ENCODE measurements around the gene C1orf167. TPM values are rescaled to one million over a fixed set of nuclear protein-coding genes. Genes with fewer than 3 reads are reported as not detected.
A peak's percentile ranks its signal among the peaks of the same experiment; 100 is the strongest.

Gene C1orf167
- total and polyA plus RNA-seq, 8 donors, result 0.24 to 14.4 (median 0.64) TPM; not detected in 3

DNA sequence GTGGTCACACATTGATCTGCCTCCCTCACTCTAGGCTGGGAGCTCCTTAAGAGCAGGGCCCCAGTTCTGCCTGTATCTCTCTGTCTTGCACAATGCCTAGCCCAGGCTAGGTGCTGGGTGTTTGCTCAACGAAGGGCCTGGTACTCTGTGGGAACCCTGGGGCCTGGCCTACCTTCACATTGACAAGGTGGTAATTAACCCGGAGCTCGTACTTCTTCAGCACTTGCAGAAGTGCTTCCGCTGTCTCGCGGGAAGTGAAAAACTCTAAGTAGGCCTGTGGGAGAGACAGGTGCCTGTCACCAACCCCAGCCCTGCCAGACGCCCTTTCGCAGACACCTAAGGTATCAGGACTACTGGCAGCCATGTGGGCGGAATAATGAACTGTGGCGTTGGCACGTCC, 30.1 kb downstream of the C1orf167 start:
- peaks cover 47 to 70% of the 10 kb centered on the region in 2 donors for H3K4me1 ChIP-seq
- peak in 2 of 4 donors; percentile 36 to 64 for DNase-seq
- intact Hi-C loops (cut with DNase I), result no loop called here
- TF ChIP-seq, protein P1, sequence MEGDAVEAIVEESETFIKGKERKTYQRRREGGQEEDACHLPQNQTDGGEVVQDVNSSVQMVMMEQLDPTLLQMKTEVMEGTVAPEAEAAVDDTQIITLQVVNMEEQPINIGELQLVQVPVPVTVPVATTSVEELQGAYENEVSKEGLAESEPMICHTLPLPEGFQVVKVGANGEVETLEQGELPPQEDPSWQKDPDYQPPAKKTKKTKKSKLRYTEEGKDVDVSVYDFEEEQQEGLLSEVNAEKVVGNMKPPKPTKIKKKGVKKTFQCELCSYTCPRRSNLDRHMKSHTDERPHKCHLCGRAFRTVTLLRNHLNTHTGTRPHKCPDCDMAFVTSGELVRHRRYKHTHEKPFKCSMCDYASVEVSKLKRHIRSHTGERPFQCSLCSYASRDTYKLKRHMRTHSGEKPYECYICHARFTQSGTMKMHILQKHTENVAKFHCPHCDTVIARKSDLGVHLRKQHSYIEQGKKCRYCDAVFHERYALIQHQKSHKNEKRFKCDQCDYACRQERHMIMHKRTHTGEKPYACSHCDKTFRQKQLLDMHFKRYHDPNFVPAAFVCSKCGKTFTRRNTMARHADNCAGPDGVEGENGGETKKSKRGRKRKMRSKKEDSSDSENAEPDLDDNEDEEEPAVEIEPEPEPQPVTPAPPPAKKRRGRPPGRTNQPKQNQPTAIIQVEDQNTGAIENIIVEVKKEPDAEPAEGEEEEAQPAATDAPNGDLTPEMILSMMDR (IDR thresholded peaks at IDR 0.05), result no peak
- no peak overlapping the region for H3K4me3 ChIP-seq
- H3K27me3 ChIP-seq, result no peaks in the 10 kb centered on the region
- no peaks in the 10 kb centered on the region for H3K9me3 ChIP-seq
- peaks cover 0 to 81% of the 10 kb centered on the region in 2 donors for H3K36me3 ChIP-seq
- peak; percentile 15 for ATAC-seq
- H3K27ac ChIP-seq, result peak overlapping the region; percentile 89 to 94

DNA sequence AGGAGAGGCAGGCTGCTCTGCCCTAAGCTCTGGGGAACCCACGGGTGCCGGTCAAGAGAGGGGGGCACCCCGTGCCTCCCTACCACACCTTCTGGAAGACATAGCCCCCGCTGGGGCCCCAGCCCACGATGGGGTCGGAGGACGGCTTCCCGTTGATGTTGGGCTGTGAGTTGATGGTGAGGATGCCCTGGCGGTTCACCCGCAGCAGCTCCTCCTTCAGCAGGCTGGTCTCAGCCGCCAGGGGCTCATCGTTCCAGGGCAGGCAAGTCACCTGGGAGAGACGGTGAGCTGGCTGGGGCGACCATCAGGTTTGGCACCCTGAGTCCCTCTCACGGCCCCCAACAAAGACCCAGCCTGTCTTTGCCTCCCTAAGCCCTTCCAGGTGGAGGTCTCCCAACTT, 31.8 kb downstream of the C1orf167 start:
- peak in 1 of 4 donors; percentile 60 for DNase-seq
- Histone ChIP-seq H3K9me3 (no peaks in the 10 kb centered on the region), H3K4me1 (peaks cover 30 to 62% of the 10 kb centered on the region in 2 donors), H3K27ac (no peak overlapping the region), H3K27me3 (no peaks in the 10 kb centered on the region), H3K4me3 (no peak overlapping the region), H3K36me3 (peaks cover 0 to 92% of the 10 kb centered on the region in 2 donors)
- intact Hi-C loops (cut with DNase I), result no loop called here
- TF ChIP-seq, protein P1 (IDR thresholded peaks at IDR 0.05), result no peak
- ATAC-seq, result no peak

DNA sequence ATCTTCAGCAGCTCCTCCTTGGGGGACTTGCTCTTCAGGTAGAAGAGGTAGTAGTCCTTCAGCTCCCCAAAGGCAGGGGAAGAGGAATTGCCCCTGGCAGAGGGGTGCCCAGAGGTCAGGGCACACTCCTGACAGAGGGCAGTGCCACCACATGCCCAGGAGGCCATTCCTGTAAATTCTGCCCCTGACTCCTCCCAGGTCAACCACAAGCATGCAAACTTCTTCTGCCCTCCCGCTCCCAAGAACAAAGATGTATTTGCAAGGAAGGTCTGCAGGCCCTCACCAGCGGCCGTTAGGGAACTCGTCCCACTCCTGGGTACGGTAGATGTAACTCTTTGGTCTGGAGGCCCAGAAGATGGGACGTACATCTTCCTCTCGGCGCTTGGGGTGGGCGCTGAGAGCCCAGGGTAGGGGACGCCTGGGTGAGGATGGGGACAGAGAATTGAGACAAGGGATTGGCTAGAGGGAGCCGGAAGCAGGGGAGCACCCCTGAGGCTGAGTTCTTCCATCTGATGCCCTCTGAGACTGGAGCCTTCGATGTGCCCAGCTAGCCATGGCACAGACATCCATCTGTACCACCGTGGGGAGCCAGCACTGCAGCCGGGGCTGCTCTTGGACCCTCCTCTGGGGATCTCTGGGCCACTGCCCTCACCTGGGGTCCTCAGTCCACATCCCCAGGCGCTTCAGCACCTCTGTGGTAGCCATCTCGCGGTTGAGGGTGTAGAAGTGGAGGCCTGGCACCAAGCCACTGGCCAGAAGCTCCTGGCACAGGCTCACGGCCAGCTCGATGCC, 32.6 kb downstream of the C1orf167 start:
- Histone ChIP-seq H3K9me3 (no peaks in the 10 kb centered on the region), H3K4me3 (no peak overlapping the region), H3K36me3 (peaks cover 0 to 92% of the 10 kb centered on the region in 2 donors), H3K4me1 (peaks cover 21 to 55% of the 10 kb centered on the region in 2 donors), H3K27me3 (no peaks in the 10 kb centered on the region), H3K27ac (peak overlapping the region in 1 of 2 donors; percentile 28)
- DNase-seq (peak in 1 of 4 donors; percentile 41), ATAC-seq (no peak)
- TF ChIP-seq, protein P1 (IDR thresholded peaks at IDR 0.05), result no peak
- intact Hi-C loops (cut with DNase I), result no loop called here

DNA sequence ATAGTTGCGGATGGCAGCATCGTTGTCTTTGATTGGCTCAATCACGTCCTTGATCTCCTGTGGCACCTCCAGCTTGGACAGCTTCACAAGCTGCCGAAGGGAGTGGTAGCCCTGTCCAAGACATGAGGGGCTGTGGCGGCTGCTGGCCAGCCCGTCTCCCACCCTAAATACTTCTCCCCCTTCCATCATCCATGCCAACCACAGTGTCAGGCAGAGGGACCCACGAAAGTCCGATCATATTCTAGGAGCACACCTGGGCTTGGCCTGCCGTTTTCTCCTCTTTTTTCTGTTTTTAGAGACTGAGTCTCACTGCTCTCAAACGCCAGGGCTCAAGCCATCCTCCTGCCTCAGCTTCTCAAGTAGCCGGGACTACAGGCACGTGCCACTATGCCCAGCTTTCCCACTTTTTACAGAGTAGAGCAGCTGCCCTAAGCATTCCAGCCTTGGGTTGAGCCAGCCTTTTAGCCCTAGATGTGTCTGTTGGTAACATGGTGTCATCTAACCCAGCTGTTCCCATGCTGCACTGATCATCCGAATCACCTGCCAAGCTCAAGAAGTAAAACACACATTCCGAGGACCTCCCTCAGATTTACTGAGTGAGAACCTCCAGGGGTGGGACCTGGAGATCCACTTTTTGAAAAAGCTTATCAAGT, 33.4 kb downstream of the C1orf167 start:
- DNase-seq, result no peak
- intact Hi-C loops (cut with DNase I), result no loop called here
- no peak overlapping the region for H3K4me3 ChIP-seq
- H3K36me3 ChIP-seq, result peaks cover 0 to 92% of the 10 kb centered on the region in 2 donors
- no peaks in the 10 kb centered on the region for H3K27me3 ChIP-seq
- peaks cover 14 to 47% of the 10 kb centered on the region in 2 donors for H3K4me1 ChIP-seq
- TF ChIP-seq, protein P1 (IDR thresholded peaks at IDR 0.05), result no peak
- no peaks in the 10 kb centered on the region for H3K9me3 ChIP-seq
- peak overlapping the region in 1 of 2 donors; percentile 28 for H3K27ac ChIP-seq
- ATAC-seq, result no peak
